HepG2 (cell line): Measurements from ENCODE around the gene CIB2. TPM values are rescaled to one million over a fixed set of nuclear protein-coding genes. Genes with fewer than 3 reads are reported as not detected.

Experiments
- ATAC-seq: fragments of 200-7000 bp; cut with Tn5 transposase; 3 replicates; pipeline ENCODE4 v1.9.1; 2020; ENCODE audit warnings: mild to moderate bottlenecking, moderate library complexity
- BruUV-seq: library from RNA; stranded (reverse); fragments of 400-500 nt; replicated peaks from 2 replicates; lab custom pipeline; 2021; lab: Mats Ljungman, UMichigan
- CTCF ChIA-PET: fragments of 300-600 bp; formaldehyde crosslinking; extraction: SDS; loops from one replicate; lab custom pipeline; 2021; ENCODE audit warnings: low total read pairs, inconsistent platforms, low intra/inter-chr PET ratio; lab: Yijun Ruan, JAX
- POLR2A ChIA-PET: fragments of 350-600 bp; sonication (Branson Sonifier 250); formaldehyde crosslinking; loops from one replicate; lab custom pipeline; 2020; ENCODE audit warnings: antibody characterized with exemption, inconsistent platforms; lab: Yijun Ruan, JAX
- DNase-seq: peaks from one replicate; pipeline ENCODE4 v3.0.0-alpha.2; 2015; ENCODE audit warnings: low spot score
- FAIRE-seq: peaks from 3 replicates; lab custom pipeline; 2011; peaks lifted over from hg19 to GRCh38; lab: Jason Lieb, UNC
- H2AFZ ChIP-seq: one replicate; pipeline ENCODE4 v1.6.1; 2011; ENCODE audit warnings: low read length, inconsistent platforms
- H3K27ac ChIP-seq: fragments of 300-600 bp; 3 replicates; pipeline ENCODE4 v1.8.0; 2011; ENCODE audit warnings: mixed run types, mild to moderate bottlenecking, mixed read lengths, low read length, inconsistent platforms; ENCODE audit not compliant: insufficient read depth; ENCODE audit errors: extremely low read length
- H3K27me3 ChIP-seq, 2 experiments: fragments of 200-600 bp in 1 of 2; 2 replicates in 1 of 2; 3 replicates in 1 of 2; pipeline versions ENCODE4 v1.6.0 to v1.8.0; 2011; ENCODE audit warnings: low read length in 2 of 2, mild to moderate bottlenecking in 2 of 2, moderate library complexity in 2 of 2, inconsistent platforms in 1 of 2; ENCODE audit not compliant: insufficient read depth in 2 of 2, control insufficient read depth in 1 of 2
- H3K36me3 ChIP-seq, 2 experiments: fragments of 200-600 bp in 1 of 2; replicated peaks in 1 of 2; 2 replicates in 1 of 2; 3 replicates in 1 of 2; pipeline versions ENCODE4 v1.5.1 to v1.8.0; 2011; ENCODE audit warnings: low read length in 2 of 2, inconsistent platforms in 1 of 2; ENCODE audit not compliant: insufficient read depth in 2 of 2, control insufficient read depth in 1 of 2
- H3K4me1 ChIP-seq: 2 replicates; pipeline ENCODE4 v1.5.1; 2012; ENCODE audit warnings: low read length, inconsistent platforms; ENCODE audit not compliant: insufficient read depth
- H3K4me2 ChIP-seq: 2 replicates; pipeline ENCODE4 v1.6.0; 2011; ENCODE audit warnings: low read depth, low read length, inconsistent platforms
- H3K4me3 ChIP-seq, 3 experiments: fragments of 200-600 bp in 1 of 3; sonication (generic), shearing (Covaris generic) in 1 of 3; replicated peaks in 1 of 3; 2 replicates each; pipeline ENCODE4 v1.5.1; 2011 to 2016; ENCODE audit warnings: low read length in 3 of 3, inconsistent platforms in 2 of 3, low read depth in 2 of 3, mild to moderate bottlenecking in 2 of 3, control low read depth in 1 of 3, mixed read lengths in 1 of 3; ENCODE audit not compliant: insufficient read depth in 1 of 3
- H3K79me2 ChIP-seq: one replicate; pipeline ENCODE4 v1.6.1; 2011; ENCODE audit warnings: low read length, inconsistent platforms; ENCODE audit not compliant: insufficient read depth
- H3K9ac ChIP-seq: 2 replicates; pipeline ENCODE4 v1.6.0; 2011; ENCODE audit warnings: mild to moderate bottlenecking, low read depth, low read length, inconsistent platforms; ENCODE audit not compliant: insufficient read depth
- H3K9me3 ChIP-seq: 2 replicates; pipeline ENCODE4 v1.5.1; 2012; ENCODE audit warnings: mild to moderate bottlenecking, low read length
- H4K20me1 ChIP-seq: 2 replicates; pipeline ENCODE4 v1.6.0; 2011; ENCODE audit warnings: inconsistent platforms, mild to moderate bottlenecking, low read length, moderate library complexity; ENCODE audit not compliant: insufficient read depth
- ASH2L ChIP-seq: fragments of 300-600, 200-600 bp; sonication (generic); IDR thresholded peaks from 2 replicates; pipeline ENCODE4 v1.7.0; 2017; ENCODE audit warnings: low read depth, mild to moderate bottlenecking, moderate library complexity, mixed read lengths, low read length; ENCODE audit not compliant: insufficient read length
- ELF3 ChIP-seq: IDR thresholded peaks from 2 replicates; pipeline ENCODE4 v1.6.1; 2016; ENCODE audit warnings: missing genetic modification reagents, missing compliant biosample characterization
- HNRNPUL1 ChIP-seq: fragments of 200-400 bp; formaldehyde crosslinking; IDR thresholded peaks from 2 replicates; pipeline ENCODE4 v1.6.1; 2017; ENCODE audit warnings: low read depth, mild to moderate bottlenecking, low read length, moderate library complexity
- NR2F2 ChIP-seq: IDR thresholded peaks from 2 replicates; pipeline ENCODE4 v1.6.1; 2012; ENCODE audit warnings: low read depth, inconsistent platforms, borderline replicate concordance
- PATZ1 ChIP-seq: sonication (generic); formaldehyde crosslinking; IDR thresholded peaks from 2 replicates; pipeline ENCODE4 v1.4.0; 2020; ENCODE audit warnings: missing genetic modification reagents
- PHF21A ChIP-seq: sonication (generic); formaldehyde crosslinking; IDR thresholded peaks from 2 replicates; pipeline ENCODE4 v1.5.0; 2020; ENCODE audit warnings: mild to moderate bottlenecking, missing genetic modification reagents
- RFX5 ChIP-seq: IDR thresholded peaks from 2 replicates; pipeline ENCODE4 v1.6.1; 2011; ENCODE audit warnings: low read depth, low read length, improper control_type of control experiment
- TGIF2 ChIP-seq: IDR thresholded peaks from 2 replicates; pipeline ENCODE4 v1.6.1; 2016; ENCODE audit warnings: control low read depth, missing compliant biosample characterization
- TOE1 ChIP-seq: sonication (generic); formaldehyde crosslinking; IDR thresholded peaks from 2 replicates; pipeline ENCODE4 v1.4.0; 2020; ENCODE audit warnings: mild to moderate bottlenecking, missing genetic modification reagents
- XBP1 ChIP-seq: sonication (generic); formaldehyde crosslinking; IDR thresholded peaks from 2 replicates; pipeline ENCODE4 v1.5.0; 2020; ENCODE audit warnings: missing genetic modification reagents
- ZFP1 ChIP-seq: IDR thresholded peaks from 2 replicates; pipeline ENCODE4 v1.6.1; 2016
- ZMYM2 ChIP-seq: sonication (generic); formaldehyde crosslinking; IDR thresholded peaks from 2 replicates; pipeline ENCODE4 v1.8.0; 2022; ENCODE audit warnings: mild to moderate bottlenecking, missing genetic modification reagents
- ZNF292 ChIP-seq: sonication (generic); formaldehyde crosslinking; IDR thresholded peaks from 2 replicates; pipeline ENCODE4 v1.8.1; 2022; ENCODE audit warnings: mild to moderate bottlenecking, low read depth, missing genetic modification reagents, borderline replicate concordance
- ZNF354B ChIP-seq: sonication (generic); formaldehyde crosslinking; IDR thresholded peaks from 2 replicates; pipeline ENCODE4 v1.8.0; 2022; ENCODE audit warnings: mild to moderate bottlenecking, missing genetic modification reagents
- ZNF7 ChIP-seq: IDR thresholded peaks from 2 replicates; pipeline ENCODE4 v1.6.1; 2016; ENCODE audit warnings: missing biosample characterization, missing genetic modification reagents
- WGBS: methylation state at CpG from one replicate; pipeline ENCODE4 v1.1.6; 2017; ENCODE audit warnings: low lambda C conversion rate; 5-methylcytosine and 5-hydroxymethylcytosine counted together
- in situ Hi-C: cut with HindIII; loops from 2 replicates; pipeline ENCODE4 v1.10.0; 2017; ENCODE audit warnings: low pct_unique_long_range_greater_than_20kb; ENCODE audit not compliant: extremely low pct_ligation_motif_present
- intact Hi-C: fragments of 100-400 bp; cut with micrococcal nuclease; formaldehyde crosslinking; loops from one replicate; pipeline ENCODE4 v1.10.0; 2022; ENCODE audit not compliant: unreplicated experiment
- polyA plus RNA-seq, 8 experiments: library from polyadenylated mRNA; depleted of rRNA in 3 of 8; stranded (reverse) in 7 of 8; unstranded in 1 of 8; fragments of >200 nt; fragmentation: Illumina TruSeq in 4 of 8; extraction: Trizol in 4 of 8; gene quantifications; 2 replicates each; pipeline versions ENCODE4 v1.2.1 to v1.2.3, GENCODE V29; 2011 to 2016; ENCODE audit warnings: low read depth in 4 of 8, missing spikeins in 1 of 8, mixed read lengths in 1 of 8; ENCODE audit not compliant: insufficient read depth in 1 of 8
- total RNA-seq, 5 experiments: library from RNA; depleted of rRNA; stranded (reverse); fragments of >200 nt; fragmentation: Illumina TruSeq; extraction: Trizol; gene quantifications; 2 replicates each; pipeline ENCODE4 v1.2.3, GENCODE V29; 2016; ENCODE audit warnings: low read depth in 1 of 5
- TF ChIP-seq, protein P1 (sequence below): sonication (generic); formaldehyde crosslinking; IDR thresholded peaks from 2 replicates; pipeline ENCODE4 v1.4.0; 2020; ENCODE audit warnings: missing genetic modification reagents
- TF ChIP-seq, protein P2 (sequence below): sonication (generic); formaldehyde crosslinking; IDR thresholded peaks from 2 replicates; pipeline ENCODE4 v1.5.0; 2020; ENCODE audit warnings: missing genetic modification reagents
- TF ChIP-seq, protein P3 (sequence below): sonication (generic); formaldehyde crosslinking; IDR thresholded peaks from 2 replicates; pipeline ENCODE4 v1.9.0; 2021; ENCODE audit warnings: missing genetic modification reagents, mild to moderate bottlenecking, borderline replicate concordance

The CIB2 gene
- total and polyA plus RNA-seq, 2 of the 13 experiments (the other 11 are each of a cell fraction or from before 2014, with no cell fraction given) = 1.4 to 1.5 TPM

GRCh38 chr15:78120523-78120922, 10.7 kb downstream of the CIB2 start (continued):
- TF ChIP-seq ZMYM2 (CRISPR knock-in tag) (no peak), ZNF354B (CRISPR knock-in tag) (no peak), ASH2L (no peak), PHF21A (CRISPR knock-in tag) (no peak), ZNF7 (CRISPR knock-in tag) (no peak), TOE1 (CRISPR knock-in tag) (no peak)
- TF ChIP-seq, protein P1, sequence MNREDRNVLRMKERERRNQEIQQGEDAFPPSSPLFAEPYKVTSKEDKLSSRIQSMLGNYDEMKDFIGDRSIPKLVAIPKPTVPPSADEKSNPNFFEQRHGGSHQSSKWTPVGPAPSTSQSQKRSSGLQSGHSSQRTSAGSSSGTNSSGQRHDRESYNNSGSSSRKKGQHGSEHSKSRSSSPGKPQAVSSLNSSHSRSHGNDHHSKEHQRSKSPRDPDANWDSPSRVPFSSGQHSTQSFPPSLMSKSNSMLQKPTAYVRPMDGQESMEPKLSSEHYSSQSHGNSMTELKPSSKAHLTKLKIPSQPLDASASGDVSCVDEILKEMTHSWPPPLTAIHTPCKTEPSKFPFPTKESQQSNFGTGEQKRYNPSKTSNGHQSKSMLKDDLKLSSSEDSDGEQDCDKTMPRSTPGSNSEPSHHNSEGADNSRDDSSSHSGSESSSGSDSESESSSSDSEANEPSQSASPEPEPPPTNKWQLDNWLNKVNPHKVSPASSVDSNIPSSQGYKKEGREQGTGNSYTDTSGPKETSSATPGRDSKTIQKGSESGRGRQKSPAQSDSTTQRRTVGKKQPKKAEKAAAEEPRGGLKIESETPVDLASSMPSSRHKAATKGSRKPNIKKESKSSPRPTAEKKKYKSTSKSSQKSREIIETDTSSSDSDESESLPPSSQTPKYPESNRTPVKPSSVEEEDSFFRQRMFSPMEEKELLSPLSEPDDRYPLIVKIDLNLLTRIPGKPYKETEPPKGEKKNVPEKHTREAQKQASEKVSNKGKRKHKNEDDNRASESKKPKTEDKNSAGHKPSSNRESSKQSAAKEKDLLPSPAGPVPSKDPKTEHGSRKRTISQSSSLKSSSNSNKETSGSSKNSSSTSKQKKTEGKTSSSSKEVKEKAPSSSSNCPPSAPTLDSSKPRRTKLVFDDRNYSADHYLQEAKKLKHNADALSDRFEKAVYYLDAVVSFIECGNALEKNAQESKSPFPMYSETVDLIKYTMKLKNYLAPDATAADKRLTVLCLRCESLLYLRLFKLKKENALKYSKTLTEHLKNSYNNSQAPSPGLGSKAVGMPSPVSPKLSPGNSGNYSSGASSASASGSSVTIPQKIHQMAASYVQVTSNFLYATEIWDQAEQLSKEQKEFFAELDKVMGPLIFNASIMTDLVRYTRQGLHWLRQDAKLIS (CRISPR knock-in tag) = no peak

DNA sequence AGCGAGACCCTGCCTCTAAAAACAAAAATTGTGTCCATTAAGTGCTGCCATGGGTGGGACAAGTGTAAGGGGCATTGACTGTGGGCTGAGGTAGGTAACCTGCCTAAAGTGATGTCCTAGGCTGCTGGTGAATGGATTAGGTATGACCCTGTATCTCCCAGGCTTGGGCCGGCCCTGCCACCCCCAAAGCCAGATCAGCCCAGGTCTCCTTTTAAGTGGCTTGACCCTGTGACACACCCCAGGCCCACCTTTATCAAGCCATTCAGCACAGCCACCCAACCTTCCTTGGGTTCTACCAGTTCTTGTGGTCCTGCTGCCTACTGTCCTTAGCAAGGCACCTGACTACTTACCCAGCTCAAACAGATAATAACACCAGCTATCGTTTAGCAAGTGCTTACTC, 18.7 kb downstream of the CIB2 start:
- Histone ChIP-seq H3K4me3 (no peak overlapping the region), H3K9me3 (no peaks in the 10 kb centered on the region), H3K27ac (no peak overlapping the region), H3K4me1 (no peaks in the 10 kb centered on the region), H3K36me3 (no peaks in the 10 kb centered on the region), H2AFZ (no peak overlapping the region), H3K27me3 (no peaks in the 10 kb centered on the region), H4K20me1 (no peaks in the 10 kb centered on the region), H3K79me2 (no peaks in the 10 kb centered on the region), H3K4me2 (no peak overlapping the region), H3K9ac (no peak overlapping the region)
- WGBS = 0% methylated on average over 2 of the region's 3 CpGs
- no peak for FAIRE-seq
- no TSS peak for BruUV-seq
- intact Hi-C loops (no loop called here), in situ Hi-C loops (loop anchor here (5.0 kb wide), 2 partner anchors 85 to 130 kb away; no protein-coding TSS in a partner anchor)
- DNase-seq = no peak
- CTCF ChIA-PET = interaction anchor here (1.1 to 3.7 kb wide), 3 partner anchors 84 to 145 kb away, joined by 3 to 43 read pairs (median 14); no protein-coding TSS in a partner anchor
- POLR2A ChIA-PET = no interaction called here
- no peak for ATAC-seq
- TF ChIP-seq NR2F2 = no peak
- no peak for TF ChIP-seq ZFP1 (CRISPR knock-in tag)
- TF ChIP-seq ELF3 (CRISPR knock-in tag) = no peak
- TF ChIP-seq, protein P2, sequence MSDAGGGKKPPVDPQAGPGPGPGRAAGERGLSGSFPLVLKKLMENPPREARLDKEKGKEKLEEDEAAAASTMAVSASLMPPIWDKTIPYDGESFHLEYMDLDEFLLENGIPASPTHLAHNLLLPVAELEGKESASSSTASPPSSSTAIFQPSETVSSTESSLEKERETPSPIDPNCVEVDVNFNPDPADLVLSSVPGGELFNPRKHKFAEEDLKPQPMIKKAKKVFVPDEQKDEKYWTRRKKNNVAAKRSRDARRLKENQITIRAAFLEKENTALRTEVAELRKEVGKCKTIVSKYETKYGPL = no peak
- no peak for TF ChIP-seq HNRNPUL1
- no peak for TF ChIP-seq RFX5
- TF ChIP-seq, protein P3, sequence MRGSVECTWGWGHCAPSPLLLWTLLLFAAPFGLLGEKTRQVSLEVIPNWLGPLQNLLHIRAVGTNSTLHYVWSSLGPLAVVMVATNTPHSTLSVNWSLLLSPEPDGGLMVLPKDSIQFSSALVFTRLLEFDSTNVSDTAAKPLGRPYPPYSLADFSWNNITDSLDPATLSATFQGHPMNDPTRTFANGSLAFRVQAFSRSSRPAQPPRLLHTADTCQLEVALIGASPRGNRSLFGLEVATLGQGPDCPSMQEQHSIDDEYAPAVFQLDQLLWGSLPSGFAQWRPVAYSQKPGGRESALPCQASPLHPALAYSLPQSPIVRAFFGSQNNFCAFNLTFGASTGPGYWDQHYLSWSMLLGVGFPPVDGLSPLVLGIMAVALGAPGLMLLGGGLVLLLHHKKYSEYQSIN (CRISPR knock-in tag) = no peak
- no peak for TF ChIP-seq ZNF292 (CRISPR knock-in tag)
- TF ChIP-seq PATZ1 (CRISPR knock-in tag) = no peak
- no peak for TF ChIP-seq TGIF2 (CRISPR knock-in tag)
- TF ChIP-seq XBP1 = no peak
